Measurements from ENCODE around the gene HDAC7. TPM values are rescaled to one million over a fixed set of nuclear protein-coding genes. Genes with fewer than 3 reads are reported as not detected.

The HDAC7 gene
- total RNA-seq, 8 experiments from 2014 or later, result 9.8 to 43.8 (median 19.3) TPM

GRCh38 chr12:47745485-47746041 is 74.1 kb downstream of the HDAC7 start:
- in situ Hi-C loops (cut with MboI; ENCODE audit: low pct_unique_long_range_greater_than_20kb in 2 of 9, low sequenced_read_pairs in 9 of 9, unreplicated experiment in 9 of 9), result loop anchor here in 1 of 9 experiments (25.0 kb wide), 1 partner anchor 242 kb away; no protein-coding TSS in a partner anchor
- peak in 4 of 8 experiments; percentile 5 to 33 (median 24) for ATAC-seq (replicated peaks in 6 of 8)
- Histone ChIP-seq H3K27ac (no peak overlapping the region), H3K4me3 (no peak overlapping the region), H3K4me1 (replicated peaks in 1 of 2) (peaks cover 4 to 11% of the 10 kb centered on the region in 2 donors)
- WGBS, 10 experiments, result 55 to 81% (median 78%) methylated on average over 4 to 15 of the region's 16 CpGs; no CpG with 5 or more reads in 2 of the 10 experiments

GRCh38 chr12:47744778-47745436 is 74.8 kb downstream of the HDAC7 start:
- WGBS, 10 experiments, result 33 to 100% (median 73%) methylated on average over 1 to 5 of the region's 8 CpGs; no CpG with 5 or more reads in 2 of the 10 experiments
- in situ Hi-C loops (cut with MboI; ENCODE audit: low pct_unique_long_range_greater_than_20kb in 2 of 9, low sequenced_read_pairs in 9 of 9, unreplicated experiment in 9 of 9), result loop anchor here in 1 of 9 experiments (25.0 kb wide), 1 partner anchor 242 kb away; no protein-coding TSS in a partner anchor
- H3K27ac ChIP-seq, result no peak overlapping the region
- H3K4me3 ChIP-seq, result no peak overlapping the region
- peaks cover 4 to 13% of the 10 kb centered on the region in 2 donors for H3K4me1 ChIP-seq (replicated peaks in 1 of 2)
- no peak for ATAC-seq (replicated peaks in 6 of 8)

GRCh38 chr12:47744005-47744651 is 75.6 kb downstream of the HDAC7 start:
- peaks cover 4 to 13% of the 10 kb centered on the region in 2 donors for H3K4me1 ChIP-seq (replicated peaks in 1 of 2)
- no peak for ATAC-seq (replicated peaks in 6 of 8)
- no peak overlapping the region for H3K27ac ChIP-seq
- in situ Hi-C loops (cut with MboI; ENCODE audit: low pct_unique_long_range_greater_than_20kb in 2 of 9, low sequenced_read_pairs in 9 of 9, unreplicated experiment in 9 of 9), result loop anchor here in 1 of 9 experiments (25.0 kb wide), 1 partner anchor 243 kb away; no protein-coding TSS in a partner anchor
- 36 to 60% (median 51%) methylated on average over 1 to 8 of the region's 10 CpGs; no CpG with 5 or more reads in 4 of the 10 experiments for WGBS, 10 experiments
- H3K4me3 ChIP-seq, result no peak overlapping the region

- Histone ChIP-seq H3K4me1 (replicated peaks in 1 of 2) (peaks cover 4 to 13% of the 10 kb centered on the region in 2 donors), H3K27ac (no peak overlapping the region), H3K4me3 (no peak overlapping the region)
- in situ Hi-C loops (cut with MboI; ENCODE audit: low pct_unique_long_range_greater_than_20kb in 2 of 9, low sequenced_read_pairs in 9 of 9, unreplicated experiment in 9 of 9), result loop anchor here in 1 of 9 experiments (25.0 kb wide), 1 partner anchor 244 kb away; no protein-coding TSS in a partner anchor
- WGBS, 10 experiments, result 58 to 100% (median 87%) methylated on average over 2 to 6 of the region's 9 CpGs; no CpG with 5 or more reads in 5 of the 10 experiments
- no peak for ATAC-seq (replicated peaks in 6 of 8)
Measured at GRCh38 chr12:47743311-47743860, 76.3 kb downstream of the HDAC7 start.

GRCh38 chr12:47742253-47742825 is 77.4 kb downstream of the HDAC7 start:
- no peak overlapping the region for H3K27ac ChIP-seq
- WGBS, 10 experiments, result 0 to 96% (median 68%) methylated on average over 1 to 5 of the region's 7 CpGs; no CpG with 5 or more reads in 2 of the 10 experiments
- no peak overlapping the region for H3K4me3 ChIP-seq
- in situ Hi-C loops (cut with MboI; ENCODE audit: low pct_unique_long_range_greater_than_20kb in 2 of 9, low sequenced_read_pairs in 9 of 9, unreplicated experiment in 9 of 9), result loop anchor here in 1 of 9 experiments (25.0 kb wide), 1 partner anchor 245 kb away; no protein-coding TSS in a partner anchor
- ATAC-seq (replicated peaks in 6 of 8), result peak in 1 of 8 experiments; percentile 21
- H3K4me1 ChIP-seq (replicated peaks in 1 of 2), result peaks cover 7 to 17% of the 10 kb centered on the region in 2 donors

- ATAC-seq (replicated peaks in 6 of 8), result peak in 5 of 8 experiments; percentile 31 to 81 (median 66)
- WGBS, 10 experiments, result 50% methylated on average over 1 of the region's 4 CpGs; no CpG with 5 or more reads in 9 of the 10 experiments
- in situ Hi-C loops (cut with MboI; ENCODE audit: low pct_unique_long_range_greater_than_20kb in 2 of 9, low sequenced_read_pairs in 9 of 9, unreplicated experiment in 9 of 9), result loop anchor here in 1 of 9 experiments (25.0 kb wide), 1 partner anchor 246 kb away; no protein-coding TSS in a partner anchor
Measured at GRCh38 chr12:47741340-47741703, 78.4 kb downstream of the HDAC7 start.

GRCh38 chr12:47740606-47741339 is 78.9 kb downstream of the HDAC7 start:
- ATAC-seq (replicated peaks in 6 of 8), result peak in 3 of 8 experiments; percentile 0 to 2 (median 1)
- in situ Hi-C loops (cut with MboI; ENCODE audit: low pct_unique_long_range_greater_than_20kb in 2 of 9, low sequenced_read_pairs in 9 of 9, unreplicated experiment in 9 of 9), result loop anchor here in 1 of 9 experiments (25.0 kb wide), 1 partner anchor 247 kb away; no protein-coding TSS in a partner anchor
- no peak overlapping the region for H3K4me3 ChIP-seq
- WGBS, 10 experiments, result 60 to 80% methylated on average over 1 to 2 of the region's 21 CpGs; no CpG with 5 or more reads in 8 of the 10 experiments
- H3K27ac ChIP-seq, result peak overlapping the region in 1 of 2 donors; percentile 28
- peaks cover 16 to 31% of the 10 kb centered on the region in 2 donors for H3K4me1 ChIP-seq (replicated peaks in 1 of 2)

More at GRCh38 chr12:47741340-47741703, 78.4 kb downstream of the HDAC7 start:
- Histone ChIP-seq H3K4me3 (no peak overlapping the region), H3K4me1 (replicated peaks in 1 of 2) (peaks cover 16 to 27% of the 10 kb centered on the region in 2 donors), H3K27ac (peak overlapping the region in 1 of 2 donors; percentile 28)

GRCh38 chr12:47739979-47740378 is 79.7 kb downstream of the HDAC7 start:
- Histone ChIP-seq H3K4me1 (replicated peaks in 1 of 2) (peaks cover 23 to 39% of the 10 kb centered on the region in 2 donors), H3K27ac (no peak overlapping the region), H3K4me3 (no peak overlapping the region)
- peak in 3 of 8 experiments; percentile 10 to 25 (median 14) for ATAC-seq (replicated peaks in 6 of 8)
- 10 to 90% (median 52%) methylated on average over 1 to 7 of the region's 12 CpGs; no CpG with 5 or more reads in 5 of the 10 experiments for WGBS, 10 experiments
- in situ Hi-C loops (cut with MboI; ENCODE audit: low pct_unique_long_range_greater_than_20kb in 2 of 9, low sequenced_read_pairs in 9 of 9, unreplicated experiment in 9 of 9), result loop anchor here in 1 of 9 experiments (25.0 kb wide), 1 partner anchor 247 kb away; no protein-coding TSS in a partner anchor

- no peak for ATAC-seq (replicated peaks in 6 of 8)
- peaks cover 30 to 46% of the 10 kb centered on the region in 2 donors for H3K4me1 ChIP-seq (replicated peaks in 1 of 2)
- H3K4me3 ChIP-seq, result no peak overlapping the region
- in situ Hi-C loops (cut with MboI; ENCODE audit: low pct_unique_long_range_greater_than_20kb in 2 of 9, low sequenced_read_pairs in 9 of 9, unreplicated experiment in 9 of 9), result loop anchor here in 1 of 9 experiments (25.0 kb wide), 1 partner anchor 248 kb away; no protein-coding TSS in a partner anchor
- H3K27ac ChIP-seq, result no peak overlapping the region
- WGBS, 10 experiments, result 20 to 83% (median 63%) methylated on average over 1 to 3 of the region's 3 CpGs; no CpG with 5 or more reads in 4 of the 10 experiments
Measured at GRCh38 chr12:47739297-47739696, 80.4 kb downstream of the HDAC7 start.

GRCh38 chr12:47737936-47738594 is 81.6 kb downstream of the HDAC7 start:
- in situ Hi-C loops (cut with MboI; ENCODE audit: low pct_unique_long_range_greater_than_20kb in 2 of 9, low sequenced_read_pairs in 9 of 9, unreplicated experiment in 9 of 9), result loop anchor here in 1 of 9 experiments (25.0 kb wide), 1 partner anchor 249 kb away; no protein-coding TSS in a partner anchor
- Histone ChIP-seq H3K4me3 (no peak overlapping the region), H3K4me1 (replicated peaks in 1 of 2) (peaks cover 30 to 46% of the 10 kb centered on the region in 2 donors), H3K27ac (peak overlapping the region in 1 of 2 donors; percentile 13)
- no CpG with 5 or more reads among the region's 17 CpGs for WGBS, 10 experiments
- ATAC-seq (replicated peaks in 6 of 8), result no peak

Data from motor neuron (in vitro differentiated cells).